GM19463 (cell line): Measurements from ENCODE around the gene PRDM11.

Source experiments
- ATAC-seq: cut with Tn5 transposase; IDR thresholded peaks from one replicate; pipeline ENCODE4 v1.9.1; 2021; ENCODE audit warnings: mild to moderate bottlenecking, moderate library complexity; ENCODE audit not compliant: unreplicated experiment

PRDM11 gene

GRCh38 chr11:45141171-45141570, 5.3 kb upstream of the PRDM11 start:
- ATAC-seq: no peak

DNA sequence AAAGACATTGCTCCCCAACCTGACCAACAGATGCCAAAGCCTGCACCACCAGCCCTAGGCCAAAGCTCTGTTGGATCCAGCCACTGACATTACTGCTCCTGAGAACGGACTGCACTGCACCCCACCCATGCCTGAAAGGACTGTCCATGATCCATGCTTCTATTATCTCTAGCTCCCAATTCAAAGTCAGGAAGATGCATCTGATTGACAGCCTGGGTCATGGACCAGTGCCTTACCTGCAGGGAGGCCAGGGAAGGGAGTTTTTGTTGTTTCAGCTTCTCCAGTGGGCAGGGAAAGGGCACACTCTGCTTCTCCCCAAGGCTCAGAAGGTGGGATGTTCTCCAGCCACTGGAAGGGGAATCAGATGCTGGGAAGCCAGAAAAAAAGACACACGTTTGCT, 4.8 kb upstream of the PRDM11 start:
- no peak for ATAC-seq

DNA sequence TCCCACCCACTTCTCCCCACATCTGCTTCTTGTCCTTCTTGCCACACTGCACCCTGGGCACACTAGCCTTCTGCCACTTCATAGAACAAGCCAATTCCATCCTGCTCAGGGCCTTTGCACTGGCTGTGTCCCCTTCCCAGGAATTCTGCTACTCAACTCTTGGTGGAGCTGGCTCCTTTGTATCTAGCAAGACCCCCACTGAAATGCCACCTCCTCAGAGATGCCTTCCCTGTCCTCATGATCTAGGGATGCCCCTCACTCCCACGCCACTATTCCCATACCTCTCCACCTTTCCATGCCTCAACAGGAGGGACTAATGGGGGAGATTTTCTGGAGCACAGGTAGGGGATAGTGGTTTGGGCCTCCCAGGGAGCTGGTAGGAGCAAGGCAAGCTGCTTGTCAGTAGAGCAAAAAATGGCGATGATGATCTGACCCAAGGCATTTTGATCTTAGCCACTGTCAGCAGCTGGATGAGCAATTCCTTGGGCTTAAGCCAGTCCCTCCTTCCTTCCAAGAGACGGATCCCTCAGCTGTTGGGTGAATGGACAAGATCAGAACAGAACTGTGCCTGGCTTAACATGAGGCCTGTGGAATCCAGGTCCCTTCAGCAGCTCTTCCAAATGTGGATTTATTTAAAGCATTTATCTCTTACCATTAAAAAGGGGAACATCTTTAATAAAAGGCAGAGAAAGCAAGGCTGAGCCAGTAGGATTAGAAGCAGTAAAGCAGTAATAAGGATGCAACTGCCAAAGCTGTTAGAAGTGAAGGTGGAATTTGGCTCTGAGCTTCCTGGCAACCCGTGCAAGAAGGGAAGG, 4.0 kb upstream of the PRDM11 start:
- ATAC-seq: no peak

- ATAC-seq: no peak
Measured at GRCh38 chr11:45143494-45143893, 2.9 kb upstream of the PRDM11 start.

DNA sequence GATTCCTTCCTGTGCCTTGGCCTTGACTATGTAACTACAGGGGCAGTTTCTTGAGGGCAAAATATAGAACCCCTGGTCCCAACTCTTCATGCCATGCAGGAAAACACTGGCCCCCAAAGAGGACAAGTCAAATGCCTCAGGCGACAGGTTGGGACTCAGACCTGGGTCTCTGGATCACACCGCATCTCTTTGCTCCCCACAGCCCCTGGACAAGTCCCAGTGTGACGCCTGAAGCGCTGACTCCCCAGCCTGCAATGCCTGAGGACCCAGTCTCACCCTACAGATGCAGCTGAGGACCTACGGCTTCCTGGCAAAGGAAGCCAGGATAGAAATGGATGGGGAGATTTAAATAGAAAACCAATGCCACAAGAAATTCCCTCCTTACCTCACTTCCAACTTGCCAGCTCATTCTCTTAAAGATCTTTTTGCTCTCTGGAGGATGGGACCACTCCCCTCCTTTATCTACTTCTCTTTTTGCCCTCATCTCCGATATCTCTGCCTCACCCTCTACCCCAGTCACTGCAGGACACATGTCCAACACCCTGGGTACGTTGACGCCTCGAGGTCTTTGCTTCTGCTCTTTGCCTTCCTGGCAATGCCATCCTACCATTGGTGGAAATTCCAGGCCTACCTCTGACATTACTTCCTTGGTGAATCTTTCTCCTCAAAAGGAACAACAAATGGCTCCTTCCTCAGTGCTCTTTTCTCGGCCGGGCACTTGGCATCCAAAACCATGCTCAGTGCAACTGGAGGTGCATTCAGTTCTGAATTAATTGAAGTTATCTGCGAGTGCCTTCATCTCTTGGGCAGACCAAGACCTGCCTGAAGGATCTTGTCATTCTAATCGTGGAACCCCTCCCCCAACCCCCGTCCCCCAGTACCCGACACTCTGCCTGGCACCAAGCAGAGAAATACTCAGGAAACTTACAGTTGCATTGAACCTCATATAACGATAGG, 2.0 kb upstream of the PRDM11 start:
- no peak for ATAC-seq

GRCh38 chr11:45145083-45145378, 1.4 kb upstream of the PRDM11 start:
- ATAC-seq: no peak

DNA sequence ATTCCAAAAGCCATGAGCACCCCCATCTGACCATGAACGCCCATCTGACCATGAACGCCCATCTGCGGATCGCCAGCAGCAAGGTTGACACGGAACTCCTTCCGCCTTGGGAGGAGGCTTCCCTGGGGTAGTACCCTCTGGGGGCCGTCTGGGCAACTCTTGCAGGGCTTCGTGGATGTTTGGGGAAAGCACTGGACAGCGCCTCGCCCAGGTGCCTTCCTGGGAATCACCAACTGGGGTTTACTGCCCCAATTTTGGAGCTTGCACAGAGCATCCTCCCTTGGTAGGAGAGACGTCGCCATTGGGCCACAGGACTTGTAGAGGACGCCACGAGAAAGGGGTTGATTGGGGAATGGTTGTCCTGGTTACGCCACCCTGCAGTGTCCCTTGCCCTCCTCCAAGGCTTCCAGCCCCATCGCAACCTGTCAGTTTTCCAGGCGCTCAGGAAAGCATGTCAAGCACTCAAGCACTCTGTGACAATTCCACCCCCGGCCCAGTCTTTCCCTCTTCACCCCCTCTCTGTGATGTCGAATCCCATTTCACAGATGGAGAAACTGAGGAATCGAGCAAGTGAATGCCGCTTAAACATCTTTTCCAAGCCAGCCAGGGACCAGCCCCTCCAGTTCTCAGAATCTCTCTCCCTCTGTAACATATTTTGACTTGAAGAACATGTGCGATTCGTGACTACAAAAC, 914 bp upstream of the PRDM11 start:
- ATAC-seq: no peak

- ATAC-seq: peak; percentile 99
Measured at GRCh38 chr11:45147017-45147728, 734 bp downstream of the PRDM11 start.

DNA sequence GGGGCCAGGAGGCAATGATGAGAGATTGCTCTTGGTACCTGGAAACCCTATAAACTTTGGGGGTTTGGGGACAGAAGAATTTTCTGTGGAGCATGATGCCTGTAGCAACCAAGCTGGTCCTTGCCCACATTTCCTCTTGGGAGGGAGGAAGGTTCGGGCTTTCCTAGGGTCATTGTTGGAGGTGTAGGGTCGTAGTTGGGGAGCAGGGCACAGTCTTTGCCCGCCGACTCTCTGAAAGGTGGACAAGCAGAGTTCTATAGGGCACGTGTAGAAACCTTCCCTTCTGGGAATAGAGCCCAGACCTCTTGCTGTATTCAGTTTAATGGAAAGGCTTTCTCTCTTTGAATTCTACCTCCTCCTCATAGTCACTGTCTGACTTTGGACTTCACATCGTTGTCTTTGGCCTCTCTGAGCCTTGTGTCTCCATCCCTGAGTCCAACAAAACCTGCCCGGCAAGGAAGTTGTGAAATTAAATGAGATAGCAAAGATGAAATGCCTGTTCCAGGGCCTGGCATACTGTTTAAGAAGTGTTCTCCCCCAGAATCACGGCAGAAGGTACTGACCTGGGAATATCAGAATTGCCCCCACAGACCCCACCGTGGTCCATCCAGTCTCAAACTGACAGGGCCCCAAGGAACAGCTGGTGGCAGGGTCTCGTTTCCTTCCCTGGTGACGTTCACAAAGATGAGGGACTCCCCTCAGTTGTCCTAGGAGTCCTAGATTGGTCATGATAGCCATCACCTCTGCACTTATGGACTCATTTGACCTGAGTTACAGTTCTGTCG, 1.6 kb downstream of the PRDM11 start:
- no peak for ATAC-seq

DNA sequence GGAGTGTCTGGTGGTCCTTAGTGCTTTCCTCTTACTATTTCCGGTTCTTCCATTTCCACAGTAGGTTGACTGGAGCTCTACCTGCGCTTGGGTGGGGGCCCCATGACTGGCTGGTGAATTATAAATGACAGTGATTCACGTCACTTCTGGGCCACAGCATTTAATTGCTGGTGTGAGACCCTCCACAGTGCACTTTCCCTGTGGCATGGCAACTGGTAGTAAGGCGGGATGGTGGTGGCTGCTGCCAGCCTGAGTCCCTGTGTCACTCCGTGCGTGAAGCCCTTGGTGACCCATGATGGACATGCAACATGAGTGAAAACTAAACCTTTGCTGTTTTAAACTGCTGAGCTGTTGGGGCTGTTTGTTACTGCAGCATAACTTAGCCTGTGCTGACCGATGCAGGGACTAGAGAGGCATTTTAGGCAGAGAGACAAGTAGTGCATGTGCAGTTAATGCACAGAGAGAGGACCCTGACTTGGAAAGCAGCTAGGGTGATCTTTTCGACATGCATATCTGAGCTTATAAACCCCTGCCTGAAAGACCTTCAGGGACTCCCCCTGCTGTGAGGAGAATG, 3.1 kb downstream of the PRDM11 start:
- no peak for ATAC-seq

- no peak for ATAC-seq
Measured at GRCh38 chr11:45150301-45150700, 3.9 kb downstream of the PRDM11 start.

GRCh38 chr11:45150943-45151342, 4.5 kb downstream of the PRDM11 start:
- no peak for ATAC-seq

- ATAC-seq: no peak
Measured at GRCh38 chr11:45151362-45151982, 5.0 kb downstream of the PRDM11 start.

- no peak for ATAC-seq
Measured at GRCh38 chr11:45152740-45153595, 6.5 kb downstream of the PRDM11 start.

- no peak for ATAC-seq
Measured at GRCh38 chr11:45154276-45154675, 7.8 kb downstream of the PRDM11 start.

DNA sequence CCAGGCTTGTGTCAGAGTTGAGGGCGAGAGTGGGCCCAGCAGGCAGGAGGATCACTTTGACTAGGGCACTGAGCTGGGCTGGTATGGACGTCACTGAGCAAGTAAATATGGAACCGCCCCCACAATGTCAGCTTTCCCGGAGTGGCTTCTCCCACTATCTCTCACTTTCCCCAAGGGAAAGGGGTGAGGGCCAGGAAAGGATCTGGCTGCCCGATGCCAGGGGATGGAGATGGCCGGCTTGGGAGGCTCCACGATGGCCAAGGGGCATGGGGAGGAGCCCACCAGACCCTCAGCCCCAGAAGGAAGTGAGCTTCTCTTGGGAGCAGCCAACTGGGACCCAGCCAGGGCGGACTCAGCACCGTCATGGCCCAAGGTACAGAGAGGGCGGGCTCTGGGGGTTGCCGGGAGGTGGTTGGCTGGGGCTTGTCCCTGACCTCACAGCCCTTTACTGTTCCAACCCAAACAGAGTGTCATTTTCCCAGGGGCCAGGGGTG, 8.7 kb downstream of the PRDM11 start:
- no peak for ATAC-seq

DNA sequence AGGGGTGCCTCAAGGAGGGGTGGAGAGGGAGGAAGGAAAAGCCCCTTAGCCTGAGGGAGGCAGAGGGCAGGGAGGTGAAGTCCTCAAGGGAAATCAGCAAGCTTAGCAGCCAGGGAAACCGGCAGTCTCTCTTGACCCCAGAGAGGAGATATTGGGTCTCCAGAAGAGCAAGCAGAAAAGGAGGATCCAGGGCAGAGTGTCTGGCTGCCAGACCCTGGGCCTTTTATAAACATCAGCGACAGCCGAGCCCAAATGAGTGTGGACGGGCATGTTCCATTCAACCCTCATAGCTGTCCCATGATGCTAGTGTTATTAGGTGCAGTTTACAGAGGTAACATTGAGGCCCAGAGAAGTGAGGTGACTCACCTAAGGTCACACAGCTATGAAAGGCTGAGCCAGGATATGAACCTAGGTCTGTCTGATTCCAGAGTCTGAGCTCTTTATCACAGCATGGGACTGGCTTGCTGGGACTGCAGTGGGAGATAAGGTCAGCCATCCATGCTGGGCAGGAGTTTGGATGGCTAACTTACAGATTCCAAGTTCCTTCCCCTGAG, 9.3 kb downstream of the PRDM11 start:
- no peak for ATAC-seq

DNA sequence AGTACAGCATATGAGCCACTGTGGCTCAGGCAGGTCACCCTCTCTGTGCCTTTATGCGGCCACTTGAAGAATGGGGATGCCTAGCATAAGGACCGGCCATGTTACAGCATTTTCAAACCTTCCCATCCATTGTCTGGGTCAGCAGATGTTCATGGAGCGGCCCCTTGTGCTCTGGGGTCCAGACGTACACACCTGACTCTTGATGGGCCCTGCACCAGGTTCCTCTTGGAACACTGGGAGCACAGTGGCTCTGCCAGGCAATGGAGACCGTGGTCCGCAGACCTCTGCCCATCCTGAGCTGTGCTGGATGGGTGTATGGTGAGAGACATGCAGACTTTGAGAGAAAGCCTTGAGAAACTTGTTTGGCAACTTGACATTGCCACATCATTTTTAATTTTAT, 9.8 kb downstream of the PRDM11 start:
- no peak for ATAC-seq
